Activated CD4-positive, CD25-positive, alpha-beta regulatory T cell treated with anti-CD3 and anti-CD28 coated beads, Interleukin-2, amount 50 U/mL, for 16 hours (primary cell): Measurements from ENCODE around the gene AGXT.

Source experiments
- DNase-seq: peaks from one replicate; pipeline ENCODE4 v3.0.0-alpha.2; 2020; ENCODE audit warnings: low read depth, low spot score

Gene AGXT

GRCh38 chr2:240868286-240869108, at the start of gene AGXT:
Gene AGXT, plus strand, starts transcription at chr2:240868824. Its CDS starts 42 bp downstream, at chr2:240868866.
- DNase-seq: no peak

DNA sequence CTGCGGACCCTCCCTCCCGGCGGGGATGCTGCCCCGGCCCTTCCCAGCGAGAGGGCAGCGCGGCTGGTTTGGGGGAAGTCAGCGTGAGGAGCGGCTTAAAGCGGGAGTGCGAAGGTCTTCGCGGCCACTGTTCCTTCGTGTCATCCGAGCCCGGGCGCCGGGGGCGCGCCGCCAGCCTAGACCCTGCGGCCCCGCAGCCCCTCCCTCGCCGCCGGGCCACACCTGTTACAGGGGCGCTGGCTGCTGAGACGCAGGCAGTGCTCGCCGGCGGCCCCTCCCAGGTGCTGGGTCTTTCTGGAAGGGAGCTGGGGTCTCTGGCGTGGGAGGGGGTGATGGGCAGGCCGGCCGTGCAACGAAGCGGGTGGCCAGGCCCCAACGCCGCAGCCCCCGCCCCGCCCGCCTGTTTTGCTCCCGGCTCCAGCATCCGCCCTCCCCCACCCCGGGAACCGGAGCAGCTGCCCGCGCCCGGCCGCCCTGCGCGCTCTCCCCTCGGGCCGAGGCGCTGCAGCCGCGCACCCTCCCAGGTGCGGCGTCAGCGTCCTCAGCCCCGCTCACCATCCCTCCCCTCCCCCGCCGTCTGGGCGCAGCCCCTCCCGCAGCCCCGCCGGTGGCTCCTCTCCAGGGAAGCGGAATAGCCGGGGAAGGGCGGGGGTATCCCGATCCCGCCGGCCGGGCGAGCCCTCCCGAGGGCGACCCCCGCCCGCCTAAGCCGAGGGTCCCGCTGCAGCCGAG, 49.3 kb upstream of the AGXT start:
- no peak for DNase-seq

DNA sequence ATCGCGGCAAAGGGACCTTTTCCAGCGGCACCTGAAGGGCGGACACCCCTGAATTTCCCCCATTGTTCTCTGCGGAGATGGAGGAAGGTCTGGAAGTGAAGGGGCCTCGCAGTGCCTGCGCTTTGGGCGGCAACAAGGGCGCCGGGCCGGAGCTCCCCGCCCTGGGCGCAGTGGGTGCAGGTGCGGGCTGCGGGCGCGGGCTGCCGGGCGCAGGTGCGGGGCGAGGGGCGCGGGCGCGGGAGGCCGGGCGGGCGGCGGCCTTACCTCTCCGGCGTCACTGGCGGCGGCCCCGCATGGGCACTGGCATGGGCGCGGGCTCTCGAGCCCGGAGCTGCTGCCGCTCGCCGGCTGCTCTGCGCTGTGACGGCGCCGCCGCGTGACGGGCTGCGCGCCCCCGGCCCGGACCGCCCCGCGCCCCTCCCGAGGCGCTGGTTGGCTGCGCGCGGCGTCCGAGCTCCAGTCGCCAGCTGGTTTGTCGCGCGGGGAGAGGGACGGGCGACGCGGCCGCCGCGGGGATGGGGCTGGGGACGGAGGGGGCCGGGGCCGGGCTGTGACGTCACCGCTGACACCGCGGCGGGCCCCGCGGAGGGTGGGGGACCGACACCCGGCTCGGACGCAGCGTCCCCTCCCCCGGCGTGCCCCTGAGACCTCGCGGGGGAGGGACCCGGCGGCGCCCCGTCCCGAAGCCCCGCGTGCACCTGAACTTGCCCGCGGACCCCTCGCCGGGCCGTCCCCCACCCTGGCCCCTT, 48.6 kb upstream of the AGXT start, which contains the start of gene KIF1A:
TSS of gene KIF1A (minus strand) at position 362 of the 749 bp plus-strand sequence. CDS start 22,467 bp downstream, outside the sequence.
- no peak for DNase-seq

DNA sequence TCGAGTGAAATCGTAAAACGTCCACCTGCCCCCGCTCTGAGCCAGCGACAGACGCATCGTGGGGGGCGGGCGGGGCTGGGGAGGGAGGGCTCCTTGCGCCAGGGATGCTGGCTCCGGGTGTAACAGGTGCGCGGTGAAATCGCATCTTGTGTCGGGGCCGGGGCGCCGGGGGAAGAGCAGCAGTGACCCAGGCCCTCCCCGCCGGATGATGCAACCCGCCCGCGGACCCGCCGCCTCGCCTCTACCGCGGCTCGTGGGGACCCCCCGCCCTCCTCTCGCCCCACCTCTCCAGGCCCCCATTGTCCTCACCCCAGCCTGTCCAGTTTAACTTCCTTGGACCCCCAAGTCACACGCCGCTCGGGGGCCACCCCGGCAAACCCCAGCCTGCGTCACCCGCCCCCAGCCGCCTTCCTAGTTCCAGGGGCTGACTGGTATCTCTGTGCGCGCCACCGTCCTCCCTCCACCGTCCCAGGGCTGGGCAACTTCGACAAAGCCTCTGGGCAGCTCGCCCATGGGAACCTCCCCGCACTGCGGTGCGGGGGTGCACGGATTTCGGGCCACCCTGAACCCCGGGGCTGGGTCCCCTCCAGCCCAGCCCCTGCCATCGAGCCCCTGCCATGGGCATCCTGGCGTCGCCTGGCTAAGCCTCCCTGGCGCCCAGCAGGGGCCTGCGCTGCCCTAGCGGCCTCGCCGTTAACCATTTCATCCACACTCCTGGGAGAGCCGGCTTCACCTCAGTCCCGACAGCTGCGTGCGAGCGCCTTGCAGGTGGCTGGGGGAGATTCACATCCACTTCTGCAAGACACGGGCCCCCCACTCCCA, 47.8 kb upstream of the AGXT start:
- no peak for DNase-seq

DNA sequence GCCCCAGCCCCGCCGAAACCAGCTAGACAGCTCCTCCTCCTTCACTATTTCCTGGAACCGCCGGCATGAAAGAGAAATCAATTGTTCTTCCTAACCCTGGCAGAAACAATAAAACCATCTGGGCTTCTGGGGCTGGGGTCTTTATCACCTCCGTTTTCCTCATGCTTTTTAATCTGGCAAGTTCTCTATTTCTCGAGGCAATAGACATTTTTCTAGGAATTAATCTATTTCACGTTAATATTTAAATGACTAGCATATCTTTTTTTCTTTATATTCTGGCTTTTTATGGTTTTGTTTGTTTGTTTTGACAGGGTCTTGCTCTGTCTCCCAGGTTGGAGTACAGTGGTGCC, 47.2 kb upstream of the AGXT start:
- no peak for DNase-seq

GRCh38 chr2:240822280-240822847, 46.3 kb upstream of the AGXT start:
- DNase-seq: no peak

DNA sequence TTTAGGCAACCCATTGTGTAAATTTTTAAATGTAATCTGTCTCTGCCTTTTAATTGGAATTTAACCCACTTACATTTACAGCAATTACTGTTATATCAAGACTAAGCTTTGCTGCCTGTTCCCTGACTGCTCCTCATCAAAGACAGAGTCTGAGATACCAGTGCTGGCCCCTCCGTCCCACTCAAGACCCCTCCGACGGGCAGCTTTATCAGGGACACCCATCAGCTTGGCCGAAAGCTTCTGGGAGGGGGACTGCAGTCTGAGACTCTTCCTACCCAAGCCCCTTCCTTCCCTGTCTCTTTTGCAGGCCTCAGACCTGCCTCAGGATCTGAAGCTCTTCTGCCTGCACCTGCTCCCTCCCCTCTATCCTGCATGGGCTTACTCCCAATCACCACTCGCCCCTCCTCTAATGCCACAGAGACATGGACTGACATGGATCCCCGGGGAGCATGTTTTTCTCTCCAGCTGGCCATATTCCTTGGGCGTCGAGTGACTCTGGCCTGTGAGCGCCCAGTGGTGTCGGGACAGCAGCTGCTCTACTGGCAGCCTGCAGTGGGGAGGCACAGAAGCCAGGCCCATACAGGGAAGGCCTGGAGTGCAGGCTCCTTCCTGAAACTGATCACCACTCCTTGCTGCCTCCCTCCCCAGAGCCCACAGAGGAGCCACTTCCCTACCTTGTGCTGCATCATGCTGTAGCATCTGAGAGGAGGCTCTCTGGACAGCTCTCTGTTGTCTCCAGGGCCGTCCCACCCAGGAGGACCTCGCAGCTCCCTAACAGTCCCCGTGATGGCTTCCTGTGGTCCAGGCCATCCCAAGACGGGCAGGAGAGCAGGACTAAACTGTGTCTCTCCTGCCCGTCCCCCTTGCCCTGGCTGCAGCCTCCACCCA, 44.9 kb upstream of the AGXT start:
- no peak for DNase-seq

DNA sequence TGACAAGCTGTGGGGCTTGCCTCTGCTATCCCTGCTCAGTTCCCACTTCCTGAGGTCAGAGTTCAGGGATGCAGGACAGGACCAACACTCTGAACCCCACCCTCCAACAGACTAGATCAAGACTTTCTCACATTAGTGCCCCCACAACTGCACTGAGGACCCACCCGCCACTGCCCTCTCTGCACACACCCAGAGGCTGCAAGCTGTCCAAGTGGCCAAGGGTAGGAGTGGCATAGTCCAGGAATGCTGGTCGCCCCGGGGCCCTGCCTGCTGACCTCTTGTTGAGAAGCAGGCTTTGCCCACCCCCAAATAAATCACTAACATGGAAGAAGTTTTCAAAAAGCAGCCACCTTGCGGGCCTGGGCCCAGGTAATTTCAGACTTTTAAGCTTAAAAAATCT, 43.1 kb upstream of the AGXT start:
- DNase-seq: no peak

DNA sequence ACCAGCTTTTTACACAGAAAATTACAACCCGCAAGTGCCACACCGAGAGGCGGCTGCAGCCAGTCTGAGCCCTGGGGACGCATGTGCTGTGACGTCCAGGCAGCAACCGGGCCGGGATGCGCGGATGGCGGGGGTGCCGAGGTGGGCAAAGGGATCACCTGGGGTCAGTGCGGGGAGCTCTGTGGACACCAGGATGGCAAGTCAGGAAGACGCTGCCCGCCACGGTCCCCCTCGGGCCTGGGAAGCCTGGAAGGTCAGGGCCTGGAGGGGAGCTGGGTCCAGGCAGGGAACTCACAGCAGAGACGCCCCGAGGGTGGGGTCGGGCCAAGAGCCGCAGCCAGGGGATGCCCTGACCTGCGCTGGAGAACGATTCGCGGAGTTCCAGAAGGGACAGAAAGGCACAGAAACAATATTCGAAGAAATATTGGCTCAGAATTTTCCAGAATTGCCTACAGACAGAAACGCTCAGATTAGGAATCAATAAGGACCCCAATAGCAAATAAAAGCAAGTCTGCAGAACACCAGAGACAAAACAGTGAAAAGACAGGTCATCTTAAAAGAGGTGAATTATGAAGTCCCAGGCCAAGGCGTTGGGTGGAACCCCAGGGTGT, 36.9 kb upstream of the AGXT start:
- no peak for DNase-seq

DNA sequence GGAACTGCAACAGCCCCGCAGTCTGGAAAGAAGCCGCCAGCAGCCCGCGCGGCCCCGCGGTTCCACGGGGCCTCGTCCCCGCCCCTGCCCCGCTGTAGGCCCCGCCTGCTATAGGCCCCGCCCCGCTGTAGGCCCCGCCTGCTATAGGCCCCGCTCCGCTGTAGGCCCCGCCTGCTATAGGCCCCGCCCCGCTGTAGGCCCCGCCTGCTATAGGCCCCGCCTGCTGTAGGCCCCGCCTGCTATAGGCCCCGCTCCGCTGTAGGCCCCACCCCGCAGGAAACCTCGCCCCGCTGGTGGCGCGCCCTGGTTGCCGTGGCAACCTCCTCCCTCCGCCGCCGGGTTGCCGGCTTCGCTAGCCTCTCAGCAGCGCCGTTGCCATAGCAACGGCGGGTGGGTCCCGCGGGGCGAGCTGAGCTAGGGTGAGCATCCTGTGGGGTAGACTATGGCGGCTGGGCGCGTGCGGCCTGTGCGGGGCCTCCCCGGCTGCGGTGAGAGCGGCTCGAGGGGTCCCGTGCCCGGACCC, 36.4 kb upstream of the AGXT start:
- peak; percentile 94 for DNase-seq

DNA sequence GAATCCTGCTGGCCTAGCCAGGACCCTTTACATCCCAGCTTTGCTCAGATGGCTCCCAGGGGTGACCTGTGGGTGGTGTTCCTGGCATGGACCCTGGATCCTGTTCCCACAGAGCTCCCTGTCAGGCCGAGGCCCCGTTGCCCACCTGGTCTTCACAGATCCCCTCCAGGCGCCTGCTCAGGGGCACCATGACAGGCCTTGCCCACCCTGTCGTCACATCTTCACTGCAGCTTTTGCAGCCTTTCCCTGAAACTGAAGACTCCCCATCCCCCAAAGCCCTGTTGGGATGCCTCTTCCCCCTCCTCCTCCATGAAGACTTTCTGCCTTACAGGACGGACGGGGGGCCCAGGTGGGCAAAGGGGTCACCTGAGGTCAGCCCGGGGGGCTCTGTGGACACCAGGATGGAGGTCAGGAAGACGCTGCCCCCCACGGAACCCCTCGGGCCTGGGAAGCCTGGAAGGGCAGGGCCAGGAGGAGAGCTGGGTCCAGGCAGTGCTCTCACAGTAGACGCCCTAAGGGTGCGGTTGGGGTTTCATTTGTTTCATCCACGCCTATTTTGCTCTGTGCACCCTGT, 35.6 kb upstream of the AGXT start:
- DNase-seq: no peak

DNA sequence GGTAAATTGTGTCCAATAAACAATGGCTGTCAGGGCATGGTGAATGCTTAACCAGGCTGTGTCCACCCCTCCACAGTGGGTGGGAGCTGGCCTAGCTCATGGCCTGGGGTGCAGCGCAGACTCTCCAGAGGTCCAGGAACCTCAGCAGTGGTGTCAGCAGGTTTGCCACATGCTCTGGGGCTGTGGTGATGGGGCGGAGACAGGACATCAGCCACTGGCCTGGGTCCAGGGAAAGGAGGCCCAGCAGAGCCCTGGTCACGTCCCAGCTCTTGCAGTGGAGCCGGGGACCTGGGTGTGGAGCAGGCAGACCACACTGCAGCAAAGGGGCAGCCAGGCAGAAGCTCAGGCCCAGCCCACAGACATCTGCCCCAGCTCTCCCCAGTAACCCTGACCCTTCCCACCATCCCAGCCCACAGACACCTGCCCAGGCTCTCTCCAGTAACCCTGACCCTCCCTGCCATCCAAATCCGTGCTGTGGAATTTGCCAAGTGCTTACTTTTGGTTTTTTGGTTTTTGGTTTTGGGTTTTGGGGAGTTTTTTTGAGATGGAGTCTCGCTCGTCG, 34.8 kb upstream of the AGXT start:
- DNase-seq: no peak

DNA sequence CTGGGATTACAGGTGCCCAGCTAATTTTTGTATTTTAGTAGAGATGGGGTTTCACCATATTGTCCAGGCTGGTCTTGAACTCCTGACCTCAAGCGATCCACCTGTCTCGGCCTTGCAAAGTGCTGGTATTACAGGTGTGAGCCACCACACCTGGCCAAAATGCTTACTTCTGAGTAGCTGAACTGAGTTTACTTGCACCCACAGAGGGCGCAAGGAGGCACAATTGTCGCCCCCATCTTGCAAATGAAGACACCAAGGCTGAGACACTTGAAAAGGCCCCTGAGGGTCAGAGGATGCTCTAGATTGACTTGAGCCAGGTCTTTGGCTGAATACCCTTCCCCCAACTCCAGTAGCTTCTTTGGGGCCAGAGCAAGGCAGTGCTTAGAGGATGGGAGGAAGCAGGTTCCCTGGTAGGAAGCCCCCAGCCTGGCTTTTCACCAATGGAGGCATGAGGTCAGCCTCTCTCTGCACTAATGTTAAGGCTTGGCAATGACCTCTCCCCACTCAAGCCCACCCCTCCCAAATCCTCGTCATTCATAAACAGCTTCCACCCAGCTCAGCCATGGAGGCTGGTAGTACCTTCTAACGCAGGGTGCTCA, 34.1 kb upstream of the AGXT start:
- no peak for DNase-seq

DNA sequence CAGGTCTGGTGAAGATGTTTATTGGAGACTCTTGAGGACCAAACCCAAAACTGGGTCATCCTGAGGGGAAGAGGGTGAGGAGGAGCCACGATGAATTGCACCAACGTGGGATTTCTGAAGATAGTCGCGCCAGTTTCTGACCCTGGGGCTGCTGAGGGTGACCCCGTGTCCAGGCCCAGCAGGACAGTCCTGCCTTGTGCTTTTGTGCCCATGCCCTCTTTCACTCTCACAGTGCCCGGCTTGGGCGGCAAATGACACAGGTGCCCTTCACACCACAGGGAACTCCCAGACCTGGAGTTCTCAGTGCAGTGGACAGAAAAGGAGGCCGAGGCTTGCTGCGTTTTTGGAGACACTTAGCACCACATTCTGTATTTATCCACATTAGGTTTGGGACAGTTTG, 33.1 kb upstream of the AGXT start:
- no peak for DNase-seq

GRCh38 chr2:240836781-240837467, 31.7 kb upstream of the AGXT start:
- no peak for DNase-seq

GRCh38 chr2:240837621-240838020, 31.0 kb upstream of the AGXT start:
- no peak for DNase-seq
